GM12878 (cell line): ENCODE data around the gene RHCG.

ENCODE experiments used
- CTCF ChIP-seq, 3 experiments: IDR thresholded peaks in 2 of 3; conservative IDR thresholded peaks in 1 of 3; 2 replicates each; pipeline ENCODE4 v1.5.1; 2011; ENCODE audit warnings: low read depth in 3 of 3, low read length in 3 of 3, mild to moderate bottlenecking in 3 of 3, control low read depth in 2 of 3, moderate library complexity in 2 of 3, inconsistent platforms in 1 of 3, mixed read lengths in 1 of 3; ENCODE audit not compliant: control insufficient read depth in 2 of 3, insufficient read depth in 1 of 3; ENCODE audit errors: extremely low read depth in 1 of 3
- E2F4 ChIP-seq: IDR thresholded peaks from 2 replicates; pipeline ENCODE4 v1.6.1; 2012; ENCODE audit warnings: low read depth, low read length, improper control_type of control experiment
- USF2 ChIP-seq: IDR thresholded peaks from 2 replicates; pipeline ENCODE4 v1.6.1; 2011; ENCODE audit warnings: low read depth, low read length, improper control_type of control experiment, borderline replicate concordance

- TF ChIP-seq USF2 (no peak), CTCF (IDR thresholded peaks at IDR 0.05 in 2 of 3, conservative IDR thresholded peaks at IDR 0.05 in 1 of 3; ENCODE audit: control insufficient read depth in 2 of 3, extremely low read depth in 1 of 3, insufficient read depth in 1 of 3, low read depth in 3 of 3, low read length in 3 of 3) (no peak), E2F4 (no peak)
Observed at GRCh38 chr15:89492934-89493631, 3.3 kb downstream of the RHCG start.
